ENCODE measurements around the gene PROS1. TPM values are rescaled to one million over a fixed set of nuclear protein-coding genes. Genes with fewer than 3 reads are reported as not detected.
"Not testable (repeated sequence)": the region's sequence is repeated elsewhere in the genome, so short reads cannot be mapped to it uniquely, and the experiment has no call there.

Gene PROS1
- total RNA-seq, 2 donors from 2014 or later = 11.2 to 26.0 TPM

GRCh38 chr3:93924491-93924890, 49.2 kb downstream of the PROS1 start:
- H3K27ac ChIP-seq = no peak overlapping the region
- H3K36me3 ChIP-seq = no peaks in the 10 kb centered on the region
- intact Hi-C loops (cut with DNase I) = no loop called here
- H3K27me3 ChIP-seq = no peaks in the 10 kb centered on the region
- no peak overlapping the region for H3K4me3 ChIP-seq
- TF ChIP-seq CTCF (IDR thresholded peaks at IDR 0.05) = no peak
- no peaks in the 10 kb centered on the region for H3K4me1 ChIP-seq
- no peaks in the 10 kb centered on the region for H3K9me3 ChIP-seq
- no peak for DNase-seq
- no peak overlapping the region for H3K9ac ChIP-seq (ENCODE audit: low read depth in 2 of 2, low read length in 2 of 2)

GRCh38 chr3:93923006-93923405, 50.7 kb downstream of the PROS1 start:
- H3K9ac ChIP-seq (ENCODE audit: low read depth in 2 of 2, low read length in 2 of 2) = no peak overlapping the region
- DNase-seq = no peak
- intact Hi-C loops (cut with DNase I) = no loop called here

GRCh38 chr3:93917546-93918029, 56.1 kb downstream of the PROS1 start:
- H3K9me3 ChIP-seq; H3K27me3 ChIP-seq; H3K9ac ChIP-seq (ENCODE audit: low read depth in 2 of 2, low read length in 2 of 2); H3K4me3 ChIP-seq; H3K27ac ChIP-seq; DNase-seq; intact Hi-C loops (cut with DNase I); H3K4me1 ChIP-seq; H3K36me3 ChIP-seq: not testable (repeated sequence)

More at GRCh38 chr3:93923006-93923405, 50.7 kb downstream of the PROS1 start:
- Histone ChIP-seq H3K27ac (no peak overlapping the region), H3K4me3 (no peak overlapping the region), H3K9me3 (no peaks in the 10 kb centered on the region), H3K27me3 (no peaks in the 10 kb centered on the region), H3K4me1 (no peaks in the 10 kb centered on the region), H3K36me3 (no peaks in the 10 kb centered on the region)
- TF ChIP-seq CTCF (IDR thresholded peaks at IDR 0.05) = no peak

- intact Hi-C loops (cut with DNase I); H3K4me3 ChIP-seq; H3K27me3 ChIP-seq: not testable (repeated sequence)
These were observed 60.1 kb downstream of the PROS1 start for GRCh38 chr3:93913623-93914022.

GRCh38 chr3:93911206-93911605, 62.5 kb downstream of the PROS1 start:
- no peak overlapping the region for H3K4me3 ChIP-seq
- no peak for DNase-seq
- H3K27ac ChIP-seq = no peak overlapping the region
- intact Hi-C loops (cut with DNase I) = no loop called here
- TF ChIP-seq CTCF (IDR thresholded peaks at IDR 0.05) = no peak
- H3K9me3 ChIP-seq = no peaks in the 10 kb centered on the region
- no peak overlapping the region for H3K9ac ChIP-seq (ENCODE audit: low read depth in 2 of 2, low read length in 2 of 2)
- no peaks in the 10 kb centered on the region for H3K27me3 ChIP-seq
- H3K4me1 ChIP-seq = no peaks in the 10 kb centered on the region
- no peaks in the 10 kb centered on the region for H3K36me3 ChIP-seq

More at GRCh38 chr3:93913623-93914022, 60.1 kb downstream of the PROS1 start:
- not testable (repeated sequence) for H3K9me3 ChIP-seq; H3K36me3 ChIP-seq; H3K4me1 ChIP-seq; H3K27ac ChIP-seq; DNase-seq; H3K9ac ChIP-seq (ENCODE audit: low read depth in 2 of 2, low read length in 2 of 2)

GRCh38 chr3:93910097-93910496, 63.6 kb downstream of the PROS1 start:
- no peak for DNase-seq
- no peaks in the 10 kb centered on the region for H3K9me3 ChIP-seq
- H3K9ac ChIP-seq (ENCODE audit: low read depth in 2 of 2, low read length in 2 of 2) = no peak overlapping the region
- H3K36me3 ChIP-seq = no peaks in the 10 kb centered on the region
- intact Hi-C loops (cut with DNase I) = no loop called here
- TF ChIP-seq CTCF (IDR thresholded peaks at IDR 0.05) = no peak
- no peak overlapping the region for H3K27ac ChIP-seq
- H3K4me3 ChIP-seq = no peak overlapping the region
- no peaks in the 10 kb centered on the region for H3K4me1 ChIP-seq
- no peaks in the 10 kb centered on the region for H3K27me3 ChIP-seq

Measured in colonic mucosa (tissue), 4 donors.